Tibial nerve (tissue), 4 donors: ENCODE data around the gene WDR70.

Experiments
- CTCF ChIP-seq, 5 experiments: fragments of 200-600 bp in 3 of 5; fragments of 450-650 bp in 2 of 5; sonication (generic) in 3 of 5; IDR thresholded peaks; one replicate each; pipeline ENCODE4 v1.5.1; 2016 to 2019; ENCODE audit warnings: antibody characterized with exemption in 5 of 5, mild to moderate bottlenecking in 3 of 5, moderate library complexity in 2 of 5
- EP300 ChIP-seq, 2 donors: sonication (generic); formaldehyde crosslinking; IDR thresholded peaks; one replicate each; pipeline ENCODE4 v1.6.1; 2017; ENCODE audit warnings: antibody characterized with exemption in 2 of 2, mild to moderate bottlenecking in 1 of 2

- TF ChIP-seq CTCF (IDR thresholded peaks at IDR 0.05) (no peak), EP300 (IDR thresholded peaks at IDR 0.05) (no peak)
Measured at GRCh38 chr5:37661951-37662350, 282.8 kb downstream of the WDR70 start.
